ENCODE measurements around the gene MDGA2.

DNA sequence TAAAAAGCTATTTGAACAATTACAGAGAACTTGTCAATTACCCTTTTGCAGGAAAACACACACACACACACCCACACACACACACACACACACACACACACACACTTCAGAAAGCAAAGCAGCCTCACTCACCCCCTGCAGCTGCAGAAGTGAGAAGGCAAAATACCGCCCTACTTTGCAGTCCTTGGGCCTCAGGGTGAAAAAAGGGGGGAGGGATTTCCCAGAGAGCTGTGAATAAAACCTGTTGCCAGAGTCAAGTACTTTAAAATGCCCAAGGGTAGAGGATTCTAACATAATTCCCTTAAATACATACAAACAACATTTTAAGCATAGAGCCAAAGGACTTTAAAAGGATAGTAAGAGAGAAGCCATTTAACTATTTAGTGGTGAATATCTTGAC is 285.9 kb downstream of the MDGA2 start:
- TF ChIP-seq, protein P1, sequence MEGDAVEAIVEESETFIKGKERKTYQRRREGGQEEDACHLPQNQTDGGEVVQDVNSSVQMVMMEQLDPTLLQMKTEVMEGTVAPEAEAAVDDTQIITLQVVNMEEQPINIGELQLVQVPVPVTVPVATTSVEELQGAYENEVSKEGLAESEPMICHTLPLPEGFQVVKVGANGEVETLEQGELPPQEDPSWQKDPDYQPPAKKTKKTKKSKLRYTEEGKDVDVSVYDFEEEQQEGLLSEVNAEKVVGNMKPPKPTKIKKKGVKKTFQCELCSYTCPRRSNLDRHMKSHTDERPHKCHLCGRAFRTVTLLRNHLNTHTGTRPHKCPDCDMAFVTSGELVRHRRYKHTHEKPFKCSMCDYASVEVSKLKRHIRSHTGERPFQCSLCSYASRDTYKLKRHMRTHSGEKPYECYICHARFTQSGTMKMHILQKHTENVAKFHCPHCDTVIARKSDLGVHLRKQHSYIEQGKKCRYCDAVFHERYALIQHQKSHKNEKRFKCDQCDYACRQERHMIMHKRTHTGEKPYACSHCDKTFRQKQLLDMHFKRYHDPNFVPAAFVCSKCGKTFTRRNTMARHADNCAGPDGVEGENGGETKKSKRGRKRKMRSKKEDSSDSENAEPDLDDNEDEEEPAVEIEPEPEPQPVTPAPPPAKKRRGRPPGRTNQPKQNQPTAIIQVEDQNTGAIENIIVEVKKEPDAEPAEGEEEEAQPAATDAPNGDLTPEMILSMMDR (IDR thresholded peaks at IDR 0.05) = no peak
- no peak for TF ChIP-seq POLR2A (IDR thresholded peaks at IDR 0.05)

All from heart left ventricle (tissue), 13 donors.